Kidney glomerular epithelial cell (primary cell): Measurements from ENCODE around the gene ETDB.
"Not testable (repeated sequence)": the region's sequence is repeated elsewhere in the genome, so short reads cannot be mapped to it uniquely, and the experiment has no call there.

Experiments used
- DNase-seq: peaks from one replicate; lab custom pipeline; 2025; lab: John Stamatoyannopoulos, UW

The ETDB gene

DNA sequence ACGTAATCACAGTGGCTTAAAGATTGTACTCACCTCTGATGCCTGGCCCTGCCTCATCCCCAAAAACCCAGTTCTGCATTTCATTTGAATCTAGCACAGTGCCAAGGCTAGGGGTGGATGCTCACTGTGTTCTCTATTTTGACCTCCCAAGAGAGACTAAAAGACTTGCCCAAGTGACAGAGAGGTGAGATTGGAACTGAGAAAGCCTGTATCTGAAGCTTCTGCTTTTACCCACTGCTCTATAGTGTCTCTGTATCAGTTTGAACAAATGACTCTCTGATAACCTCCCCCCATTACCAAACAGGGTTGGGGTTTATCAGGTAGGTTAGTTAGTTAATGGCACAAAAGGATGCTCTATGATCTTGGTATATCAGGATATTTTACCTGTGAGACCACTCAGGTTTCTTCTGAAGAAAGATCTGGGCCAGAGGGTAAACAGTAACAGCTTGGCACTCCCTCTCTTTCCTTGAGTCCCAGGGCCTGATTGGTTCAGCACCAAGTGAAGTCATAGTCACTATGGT is at the start of gene ETDB:
ETDB (minus strand) TSS at position 471 of the 521 bp plus-strand sequence. CDS start 1,265 bp downstream, outside the sequence.
- not testable (repeated sequence) for DNase-seq

- not testable (repeated sequence) for DNase-seq
Measured at GRCh38 chrX:135169534-135169933, 49.2 kb upstream of the ETDB start.

DNA sequence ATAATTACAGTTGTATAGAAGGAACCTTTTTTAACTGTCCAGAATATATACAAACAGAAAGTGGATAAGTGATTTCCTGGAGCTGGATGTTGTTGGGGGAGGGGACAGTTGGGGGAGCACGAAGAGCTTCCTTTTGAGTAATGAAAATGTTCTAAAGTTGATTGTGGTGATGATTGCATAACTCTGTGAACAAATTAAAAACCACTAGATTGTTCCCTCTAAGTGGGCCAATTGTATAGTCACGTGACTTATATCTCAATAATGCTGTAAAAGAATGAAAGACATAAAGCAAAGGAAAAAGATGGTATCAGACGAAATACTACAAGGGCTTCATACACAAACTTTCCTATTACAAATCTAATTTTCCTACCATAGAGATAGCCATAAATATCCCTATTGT is 48.2 kb upstream of the ETDB start:
- DNase-seq = no peak

- DNase-seq = not testable (repeated sequence)
Measured at GRCh38 chrX:135154688-135155087, 34.4 kb upstream of the ETDB start.

DNA sequence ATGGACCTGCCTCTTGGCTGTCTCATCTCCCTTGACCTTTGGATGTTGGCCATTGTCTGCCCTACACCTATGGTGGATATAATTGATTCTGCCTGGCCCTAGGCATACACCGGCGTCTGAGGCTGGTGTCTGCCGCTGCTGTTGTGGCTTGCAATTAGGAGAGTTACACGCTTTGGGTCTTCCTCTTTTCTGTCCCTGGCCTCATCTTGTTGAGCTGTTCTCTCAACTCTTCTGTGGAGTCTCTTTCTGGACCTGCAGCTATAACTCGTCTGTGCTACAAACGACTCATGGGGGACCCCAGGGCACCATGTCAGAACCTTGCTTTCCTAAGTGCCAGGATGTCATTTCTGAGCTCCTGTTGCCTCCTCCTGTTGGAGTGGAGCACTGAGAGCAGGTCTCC is 5.8 kb upstream of the ETDB start:
- DNase-seq = not testable (repeated sequence)

- not testable (repeated sequence) for DNase-seq
Measured at GRCh38 chrX:135116064-135116463, 4.3 kb downstream of the ETDB start.

DNA sequence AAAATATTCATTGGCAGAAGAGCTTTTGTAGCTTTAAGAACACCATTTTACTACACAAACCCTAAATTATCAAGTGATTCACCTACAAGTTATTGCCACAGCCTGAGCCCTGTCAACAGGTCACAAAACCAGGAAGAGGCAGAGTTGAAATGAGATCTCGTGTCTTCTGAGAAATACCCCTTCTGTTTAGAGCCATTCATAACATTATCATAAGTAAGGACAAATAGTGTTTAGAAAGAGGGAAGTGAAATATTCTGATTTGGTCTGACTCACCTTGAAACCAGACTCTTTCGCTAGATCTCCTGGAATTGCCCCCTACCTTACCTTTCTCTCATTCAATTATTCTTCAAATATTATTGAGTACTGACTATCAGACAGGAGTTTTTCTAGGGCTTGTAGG is 5.9 kb downstream of the ETDB start:
- DNase-seq = no peak

GRCh38 chrX:135112743-135113142 is 7.6 kb downstream of the ETDB start:
- no peak for DNase-seq

DNA sequence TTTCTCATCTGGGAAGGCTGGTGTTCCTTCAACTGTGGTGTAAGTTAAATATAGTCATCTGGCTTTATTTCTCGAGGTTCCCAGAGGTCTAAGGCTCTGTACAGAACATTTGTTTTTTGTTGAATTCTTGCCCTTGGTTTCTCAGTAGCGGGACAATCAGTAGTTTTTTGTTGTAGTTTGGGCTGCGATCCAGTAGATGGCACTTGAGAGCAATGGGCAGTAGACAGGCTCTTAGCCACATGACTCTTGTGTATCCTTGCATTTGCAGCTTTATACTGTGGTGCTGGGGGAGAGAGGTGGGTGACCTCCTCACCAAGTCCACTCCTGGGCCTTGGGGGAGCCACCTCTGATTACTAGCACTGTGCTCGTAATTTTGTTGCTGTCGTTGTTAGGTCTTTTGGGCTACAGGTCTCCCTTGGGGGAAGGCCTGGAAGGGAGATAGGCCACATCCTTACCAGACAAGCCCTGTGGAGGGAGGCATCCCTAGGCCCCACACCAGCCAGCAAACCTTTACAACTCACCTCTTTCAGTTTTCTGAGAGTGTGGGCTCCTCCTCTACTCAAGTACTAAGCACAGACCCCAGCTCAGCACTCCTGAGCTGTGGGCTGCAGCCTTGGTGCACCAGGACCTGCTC is 8.1 kb downstream of the ETDB start:
- DNase-seq = peak; percentile 4

DNA sequence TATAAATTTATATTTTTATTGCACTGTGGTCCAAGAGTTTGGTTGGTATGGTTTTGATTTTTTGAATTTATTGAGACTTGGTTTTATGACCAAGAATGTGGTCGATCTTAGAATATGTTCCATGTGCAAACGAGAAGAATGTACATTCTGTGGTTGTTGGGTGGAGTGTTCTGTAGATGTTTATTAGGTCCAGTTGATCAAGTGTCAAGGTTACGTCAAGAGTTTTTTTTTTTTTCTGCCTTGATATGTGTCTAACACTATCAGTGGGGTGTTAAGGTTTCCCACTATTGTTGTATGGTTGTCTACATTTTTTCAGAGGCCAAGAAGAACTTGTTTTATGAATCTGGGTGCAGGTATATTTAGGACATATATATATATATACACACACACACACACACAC is 10.8 kb downstream of the ETDB start:
- no peak for DNase-seq

GRCh38 chrX:135099493-135099783 is 20.9 kb downstream of the ETDB start:
- DNase-seq = no peak

DNA sequence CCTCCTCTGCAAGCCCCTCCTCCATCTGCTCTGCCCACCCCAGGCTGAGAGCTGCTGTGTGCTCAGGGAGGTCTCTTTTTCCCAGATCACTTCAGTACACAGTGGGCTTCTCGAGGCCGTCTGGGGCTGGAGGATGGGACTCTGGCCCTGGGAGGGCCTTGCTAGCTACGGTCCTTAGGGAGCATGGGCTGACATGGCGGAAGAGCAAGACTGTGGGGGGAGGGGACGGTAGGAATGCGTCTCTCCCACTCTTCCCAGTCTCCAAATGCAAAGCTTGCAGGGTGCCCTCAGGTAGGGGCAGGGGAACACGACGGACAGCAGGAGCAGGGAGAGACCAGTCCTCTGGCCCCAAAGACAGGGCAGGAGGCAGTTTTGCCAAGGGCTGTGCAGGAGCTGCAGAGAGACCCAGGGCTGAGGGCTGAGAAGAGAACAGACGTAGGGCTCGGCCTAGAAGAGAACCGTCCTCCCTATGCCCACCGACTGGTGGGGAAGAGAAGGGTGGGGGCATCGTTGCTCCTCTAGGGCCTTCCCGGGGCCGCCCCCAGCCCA is 23.1 kb downstream of the ETDB start:
- not testable (repeated sequence) for DNase-seq

DNA sequence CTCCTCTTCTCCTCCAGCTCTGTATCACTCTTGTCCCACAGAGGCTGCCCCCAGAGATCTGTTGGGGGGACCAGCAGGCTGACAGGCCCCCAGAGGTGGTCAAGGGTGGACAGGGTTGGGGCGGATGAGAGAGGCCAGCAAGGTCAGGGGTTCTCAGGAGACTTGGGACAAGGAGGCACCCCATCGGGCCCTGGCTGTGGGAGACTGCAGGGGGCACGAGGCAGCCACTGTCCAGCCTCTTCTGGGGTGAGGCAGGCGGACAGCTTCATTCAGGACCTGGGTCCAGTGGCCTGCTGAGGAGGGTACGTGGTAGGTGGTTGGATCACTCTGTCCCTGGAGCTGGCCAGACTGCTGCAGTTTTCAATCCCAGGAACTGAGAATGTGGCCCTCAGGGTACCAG is 24.6 kb downstream of the ETDB start:
- DNase-seq = no peak

GRCh38 chrX:135094726-135095125 is 25.6 kb downstream of the ETDB start:
- no peak for DNase-seq

DNA sequence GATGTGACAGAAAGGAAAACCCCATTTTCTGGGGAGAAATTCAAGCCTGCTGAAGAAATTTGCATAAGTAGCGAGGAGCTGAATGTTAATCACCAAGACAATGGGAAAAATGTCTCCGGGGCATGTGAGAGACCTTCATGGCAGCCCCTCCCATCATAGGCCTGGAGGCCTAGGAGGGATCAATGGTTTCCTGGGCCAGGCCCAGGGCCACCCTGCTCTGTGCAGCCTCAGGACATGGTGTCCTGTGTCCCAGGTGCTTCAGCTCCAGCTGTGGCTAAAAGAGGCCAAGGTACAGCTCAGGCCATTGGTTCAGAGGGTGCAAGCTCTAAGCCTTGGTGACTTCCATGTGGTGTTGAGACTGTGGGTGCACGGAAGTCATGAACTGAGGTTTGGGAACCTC is 31.2 kb downstream of the ETDB start:
- DNase-seq = no peak

- DNase-seq = no peak
Measured at GRCh38 chrX:135087867-135088266, 32.5 kb downstream of the ETDB start.

DNA sequence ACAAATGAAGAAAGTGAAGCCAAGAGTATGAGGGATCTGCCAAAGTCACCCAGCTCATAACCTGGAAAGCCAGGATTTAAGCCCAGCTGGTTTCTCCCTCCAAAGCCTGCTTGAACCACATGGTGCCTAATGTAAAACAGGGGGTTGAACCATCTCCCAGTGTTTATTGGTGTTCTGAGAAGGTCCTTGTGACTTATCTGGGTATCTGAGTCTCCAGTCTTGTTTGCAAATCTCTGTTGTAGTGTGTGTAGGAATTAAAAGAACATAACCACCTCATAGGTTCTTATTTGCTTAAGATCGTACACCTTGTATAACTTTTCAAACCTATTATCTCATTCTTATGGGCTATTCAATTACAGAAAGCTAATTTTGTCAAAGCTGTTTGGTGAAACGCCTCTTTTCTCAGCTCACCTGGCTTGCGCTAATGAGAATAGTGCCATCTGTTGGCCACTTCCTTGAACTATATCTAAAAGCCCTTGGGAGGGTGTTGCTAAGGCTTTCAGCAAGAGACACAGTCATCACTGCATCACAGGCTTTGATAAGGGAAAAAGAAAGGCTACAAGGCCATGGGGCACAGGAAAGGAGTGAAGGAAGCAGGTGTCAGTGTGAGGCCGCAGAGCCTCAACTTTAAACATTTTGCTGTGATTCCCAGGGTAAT is 34.0 kb downstream of the ETDB start:
- DNase-seq = peak; percentile 20

GRCh38 chrX:135081693-135082404 is 38.5 kb downstream of the ETDB start:
- DNase-seq = no peak
